K562 (cell line): Measurements from ENCODE around the gene UBE2J2. TPM values are rescaled to one million over a fixed set of nuclear protein-coding genes. Genes with fewer than 3 reads are reported as not detected.

Experiments used
- CBFB ChIP-seq: sonication (generic); formaldehyde crosslinking; IDR thresholded peaks from 2 replicates; pipeline ENCODE4 v1.4.0; 2020; ENCODE audit warnings: mild to moderate bottlenecking, missing genetic modification reagents
- CBX2 ChIP-seq: fragments of 200-600 bp; sonication (generic); IDR thresholded peaks from one replicate; pipeline ENCODE4 v1.6.1; 2012; ENCODE audit warnings: mild to moderate bottlenecking, low read length, inconsistent platforms; ENCODE audit not compliant: insufficient read depth, poor library complexity, severe bottlenecking
- ESRRB ChIP-seq: fragments of 250-450 bp; sonication (Bioruptor Pico); IDR thresholded peaks from 2 replicates; pipeline ENCODE4 v1.5.0; 2020; ENCODE audit warnings: mild to moderate bottlenecking, moderate library complexity, borderline replicate concordance
- EZH2 ChIP-seq: IDR thresholded peaks from 2 replicates; pipeline ENCODE4 v1.6.1; 2012; ENCODE audit warnings: low read depth, mild to moderate bottlenecking, inconsistent platforms, low read length, borderline replicate concordance
- FOXA1 ChIP-seq: fragments of 450-650 bp; IDR thresholded peaks from 2 replicates; pipeline ENCODE4 v1.6.1; 2016; ENCODE audit warnings: mild to moderate bottlenecking, borderline replicate concordance
- HDAC1 ChIP-seq, 2 experiments: fragments of 450-650 bp; IDR thresholded peaks; 2 replicates each; pipeline ENCODE4 v1.6.1; 2016 to 2017; ENCODE audit warnings: inconsistent platforms in 1 of 2, mild to moderate bottlenecking in 1 of 2, moderate library complexity in 1 of 2
- KAT7 ChIP-seq: sonication (generic); formaldehyde crosslinking; IDR thresholded peaks from 2 replicates; pipeline ENCODE4 v1.8.0; 2022; ENCODE audit warnings: missing genetic modification reagents, mild to moderate bottlenecking, borderline replicate concordance
- MIER1 ChIP-seq: fragments of 450-650 bp; IDR thresholded peaks from 2 replicates; pipeline ENCODE4 v1.6.1; 2016; ENCODE audit warnings: antibody characterized with exemption, mild to moderate bottlenecking, low read depth
- NCOA1 ChIP-seq: fragments of 450-650 bp; IDR thresholded peaks from 2 replicates; pipeline ENCODE4 v1.6.1; 2016; ENCODE audit warnings: low read depth
- NFE2 ChIP-seq: IDR thresholded peaks from 2 replicates; pipeline ENCODE4 v1.6.1; 2014; ENCODE audit warnings: antibody characterized with exemption, low read depth
- PPARD ChIP-seq: fragments of 250-450 bp; sonication (Bioruptor Pico); IDR thresholded peaks from 2 replicates; pipeline ENCODE4 v1.8.0; 2022; ENCODE audit warnings: inconsistent platforms, mild to moderate bottlenecking, moderate library complexity
- RBM15 ChIP-seq: fragments of 200-400 bp; formaldehyde crosslinking; IDR thresholded peaks from 2 replicates; pipeline ENCODE4 v1.6.1; 2018; ENCODE audit warnings: mild to moderate bottlenecking, low read length, moderate library complexity; ENCODE audit not compliant: insufficient read depth
- RBM25 ChIP-seq: fragments of 200-400 bp; formaldehyde crosslinking; IDR thresholded peaks from 2 replicates; pipeline ENCODE4 v1.6.1; 2018; ENCODE audit warnings: low read length, low read depth, moderate library complexity; ENCODE audit not compliant: severe bottlenecking
- REST ChIP-seq, 2 experiments: fragments of 450-650 bp; formaldehyde crosslinking in 1 of 2; IDR thresholded peaks; 2 replicates each; pipeline versions ENCODE4 v1.4.0 to v1.6.1; 2014 to 2020; ENCODE audit warnings: mild to moderate bottlenecking in 2 of 2, borderline replicate concordance in 1 of 2, low read depth in 1 of 2
- SIN3A ChIP-seq, 2 experiments: fragments of 150-350 bp in 1 of 2; IDR thresholded peaks; 2 replicates each; pipeline ENCODE4 v1.6.1; 2011 to 2016; ENCODE audit warnings: borderline replicate concordance in 2 of 2, low read depth in 2 of 2, low read length in 2 of 2, mild to moderate bottlenecking in 2 of 2, moderate library complexity in 2 of 2; ENCODE audit not compliant: control insufficient read depth in 1 of 2
- TAF15 ChIP-seq: fragments of 200-400 bp; formaldehyde crosslinking; IDR thresholded peaks from 2 replicates; pipeline ENCODE4 v1.6.1; 2017; ENCODE audit warnings: mild to moderate bottlenecking, low read depth, low read length, moderate library complexity
- TCF3 ChIP-seq: sonication (generic); formaldehyde crosslinking; IDR thresholded peaks from 2 replicates; pipeline ENCODE4 v1.4.0; 2020; ENCODE audit warnings: mild to moderate bottlenecking, missing genetic modification reagents
- THRAP3 ChIP-seq: fragments of 450-650 bp; IDR thresholded peaks from 2 replicates; pipeline ENCODE4 v1.6.1; 2016; ENCODE audit warnings: mild to moderate bottlenecking, inconsistent platforms, borderline replicate concordance
- ZBED1 ChIP-seq: IDR thresholded peaks from 2 replicates; pipeline ENCODE4 v1.6.1; 2014
- ZNF589 ChIP-seq: fragments of 200-800 bp; sonication (Bioruptor generic); IDR thresholded peaks from 2 replicates; pipeline ENCODE4 v1.6.1; 2016; ENCODE audit warnings: low read depth, missing genetic modification characterization, missing compliant biosample characterization
- ZNF695 ChIP-seq: fragments of 450-650 bp; formaldehyde crosslinking; IDR thresholded peaks from 2 replicates; pipeline ENCODE4 v1.4.0; 2020; ENCODE audit warnings: mild to moderate bottlenecking, moderate library complexity
- polyA plus RNA-seq, 8 experiments: library from polyadenylated mRNA; depleted of rRNA in 4 of 8; stranded (reverse) in 5 of 8; unstranded in 3 of 8; fragments of >200 nt; fragmentation: Nextera tagmentation in 2 of 8; fragmentation: Illumina TruSeq in 1 of 8; extraction: Ambion mirVana in 2 of 8; extraction: Trizol in 1 of 8; gene quantifications; 2 replicates each; pipeline versions ENCODE4 v1.2.1 to v1.2.3, GENCODE V29; 2011 to 2014; ENCODE audit warnings: inconsistent platforms in 1 of 8, missing spikeins in 1 of 8
- total RNA-seq, 7 experiments: library from RNA; depleted of rRNA in 6 of 7; stranded (reverse); fragments of >200 nt in 6 of 7; fragmentation: Illumina TruSeq in 2 of 7; extraction: Trizol in 2 of 7; gene quantifications; 2 replicates each; pipeline versions ENCODE4 v1.2.1 to v1.2.3, GENCODE V29; 2011 to 2021; ENCODE audit warnings: low replicate concordance in 1 of 7

The UBE2J2 gene
- total and polyA plus RNA-seq, 9 of the 15 experiments (the other 6 are each of a cell fraction or from before 2014, with no cell fraction given): 0.93 to 112 (median 75.5) TPM

GRCh38 chr1:1309251-1310108, 35.8 kb upstream of the UBE2J2 start (continued):
- TF ChIP-seq THRAP3 (no peak), NCOA1 (no peak), TCF3 (CRISPR knock-in tag) (no peak), CBX2 (no peak), NFE2 (no peak), RBM15 (no peak), EZH2 (no peak), ESRRB (CRISPR knock-in tag) (no peak), MIER1 (no peak), PPARD (CRISPR knock-in tag) (no peak), KAT7 (0 out of 2 replicates have a peak, but pooled peaks have one; percentile 75), HDAC1 (IDR thresholded peaks at IDR 0.05) (no peak; a peak in 2 of 4 replicates), CBFB (CRISPR knock-in tag) (peak; percentile 15; the same call in 1 of the 2 replicates), SIN3A (IDR thresholded peaks at IDR 0.05; ENCODE audit: borderline replicate concordance in 2 of 2, control insufficient read depth in 1 of 2, low read depth in 2 of 2, low read length in 2 of 2) (peak in 1 of 2 experiments; percentile 53; a peak in 2 of 4 replicates), RBM25 (no peak), ZNF589 (CRISPR knock-in tag) (no peak), FOXA1 (no peak), TAF15 (no peak), ZBED1 (no peak), ZNF695 (CRISPR knock-in tag) (no peak), REST (IDR thresholded peaks at IDR 0.05; ENCODE audit: borderline replicate concordance) (no peak), REST (CRISPR knock-in tag; IDR thresholded peaks at IDR 0.05; ENCODE audit: low read depth) (no peak)
